HG02610 (cell line): ENCODE data around the gene RASA3.
"Not testable (repeated sequence)": the region's sequence is repeated elsewhere in the genome, so short reads cannot be mapped to it uniquely, and the experiment has no call there.

Experiments
- ATAC-seq: cut with Tn5 transposase; IDR thresholded peaks from one replicate; pipeline ENCODE4 v1.9.1; 2021; ENCODE audit warnings: mild to moderate bottlenecking, moderate library complexity; ENCODE audit not compliant: unreplicated experiment

Gene RASA3, protein sequence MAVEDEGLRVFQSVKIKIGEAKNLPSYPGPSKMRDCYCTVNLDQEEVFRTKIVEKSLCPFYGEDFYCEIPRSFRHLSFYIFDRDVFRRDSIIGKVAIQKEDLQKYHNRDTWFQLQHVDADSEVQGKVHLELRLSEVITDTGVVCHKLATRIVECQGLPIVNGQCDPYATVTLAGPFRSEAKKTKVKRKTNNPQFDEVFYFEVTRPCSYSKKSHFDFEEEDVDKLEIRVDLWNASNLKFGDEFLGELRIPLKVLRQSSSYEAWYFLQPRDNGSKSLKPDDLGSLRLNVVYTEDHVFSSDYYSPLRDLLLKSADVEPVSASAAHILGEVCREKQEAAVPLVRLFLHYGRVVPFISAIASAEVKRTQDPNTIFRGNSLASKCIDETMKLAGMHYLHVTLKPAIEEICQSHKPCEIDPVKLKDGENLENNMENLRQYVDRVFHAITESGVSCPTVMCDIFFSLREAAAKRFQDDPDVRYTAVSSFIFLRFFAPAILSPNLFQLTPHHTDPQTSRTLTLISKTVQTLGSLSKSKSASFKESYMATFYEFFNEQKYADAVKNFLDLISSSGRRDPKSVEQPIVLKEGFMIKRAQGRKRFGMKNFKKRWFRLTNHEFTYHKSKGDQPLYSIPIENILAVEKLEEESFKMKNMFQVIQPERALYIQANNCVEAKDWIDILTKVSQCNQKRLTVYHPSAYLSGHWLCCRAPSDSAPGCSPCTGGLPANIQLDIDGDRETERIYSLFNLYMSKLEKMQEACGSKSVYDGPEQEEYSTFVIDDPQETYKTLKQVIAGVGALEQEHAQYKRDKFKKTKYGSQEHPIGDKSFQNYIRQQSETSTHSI

DNA sequence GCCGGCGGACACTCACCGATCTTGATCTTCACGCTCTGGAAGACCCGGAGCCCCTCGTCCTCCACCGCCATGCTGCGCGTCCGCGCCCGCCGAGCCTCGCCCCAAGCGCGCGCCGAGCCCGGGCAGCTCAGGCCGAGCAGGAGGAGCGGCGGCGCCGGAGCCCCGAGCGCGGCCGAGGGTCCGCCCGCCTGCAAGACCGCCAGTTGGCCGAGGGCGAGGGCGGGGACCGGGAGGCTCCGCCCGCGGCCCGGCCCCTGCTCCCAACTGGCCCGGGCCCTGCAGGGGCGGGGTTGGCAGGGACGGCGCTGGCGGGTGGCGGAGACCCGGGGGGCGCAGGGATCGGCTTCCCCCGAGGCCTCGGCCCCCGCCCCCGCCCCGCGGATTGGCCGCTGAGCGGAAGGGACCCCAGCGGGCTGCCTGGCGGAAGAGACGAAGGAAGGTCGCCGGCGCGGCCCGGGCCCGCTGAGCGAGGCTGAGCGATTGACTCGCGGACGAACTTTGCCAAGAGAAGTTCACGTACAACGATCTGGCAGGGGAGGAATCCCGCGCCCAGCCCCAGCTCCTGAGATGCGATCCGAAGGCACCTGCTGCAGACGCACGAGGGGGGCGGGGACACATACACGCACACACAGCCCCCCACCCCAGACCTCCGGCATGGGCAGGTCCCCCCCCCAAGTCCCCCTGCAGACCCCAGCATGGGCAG lies at the start of gene RASA3:
Gene RASA3, minus strand, starts transcription at position 205 of the 703 bp plus-strand sequence. Its CDS starts 134 bp downstream, at position 71.
- ATAC-seq = peak; percentile 64

- ATAC-seq = no peak
Observed at GRCh38 chr13:114179087-114179658, 46.8 kb upstream of the RASA3 start, which contains the start of gene CFAP97D2. Gene CFAP97D2 (plus strand): TSS chr13:114179257. CDS start chr13:114179331, 74 bp downstream.

DNA sequence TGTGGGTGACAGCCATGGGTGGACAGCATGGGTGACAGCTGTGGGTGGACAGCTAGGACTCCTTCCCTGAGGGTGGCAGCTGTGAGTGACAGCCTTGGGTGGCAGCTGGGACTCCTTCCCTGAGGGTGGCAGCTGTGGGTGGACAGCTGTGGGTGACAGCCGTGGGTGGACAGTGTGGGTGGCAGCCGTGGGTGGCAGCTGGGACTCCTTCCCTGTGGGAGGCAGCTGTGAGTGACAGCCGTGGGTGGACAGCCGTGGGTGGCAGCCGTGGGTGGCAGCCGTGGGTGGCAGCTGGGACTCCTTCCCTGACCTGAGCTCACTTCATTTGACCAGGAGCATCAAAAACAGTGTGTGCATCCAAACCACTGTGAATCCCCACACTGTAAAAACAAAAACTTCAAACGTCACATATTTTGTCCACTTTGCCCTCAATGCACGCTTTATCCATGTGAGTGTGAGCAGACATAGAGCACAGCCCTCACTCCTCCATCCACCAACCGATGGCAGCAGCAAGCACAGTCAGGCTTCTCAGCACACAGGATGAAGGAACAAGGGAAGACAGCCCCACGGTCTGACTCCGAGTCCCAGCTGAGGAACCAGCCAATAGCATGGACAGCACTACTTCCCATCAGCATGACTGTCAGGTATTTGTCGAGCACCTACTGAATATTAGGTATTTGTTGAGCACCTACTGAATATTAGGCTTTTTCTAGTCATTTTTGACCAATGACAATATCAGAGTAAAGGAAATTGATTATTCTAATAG lies 45.0 kb upstream of the RASA3 start:
- ATAC-seq = no peak

DNA sequence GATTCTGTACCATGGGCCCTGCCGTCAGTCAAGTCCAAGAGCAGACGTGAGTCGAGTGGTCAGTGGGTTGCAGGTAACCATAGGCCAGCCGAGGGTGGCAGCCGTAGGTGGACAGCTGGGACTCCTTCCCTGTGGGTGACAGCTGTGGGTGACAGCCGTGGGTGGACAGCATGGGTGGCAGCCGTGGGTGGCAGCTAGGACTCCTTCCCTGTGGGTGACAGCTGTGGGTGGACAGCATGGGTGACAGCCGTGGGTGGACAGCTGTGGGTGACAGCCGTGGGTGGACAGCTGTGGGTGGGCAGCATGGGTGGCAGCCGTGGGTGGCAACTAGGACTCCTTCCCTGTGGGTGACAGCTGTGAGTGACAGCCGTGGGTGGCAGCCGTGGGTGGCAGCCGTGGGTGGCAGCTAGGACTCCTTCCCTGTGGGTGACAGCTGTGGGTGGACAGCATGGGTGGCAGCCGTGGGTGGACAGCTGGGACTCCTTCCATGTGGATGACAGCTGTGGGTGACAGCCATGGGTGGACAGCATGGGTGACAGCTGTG lies 44.0 kb upstream of the RASA3 start:
- not testable (repeated sequence) for ATAC-seq

GRCh38 chr13:114174529-114174961 lies 42.1 kb upstream of the RASA3 start:
- no peak for ATAC-seq

DNA sequence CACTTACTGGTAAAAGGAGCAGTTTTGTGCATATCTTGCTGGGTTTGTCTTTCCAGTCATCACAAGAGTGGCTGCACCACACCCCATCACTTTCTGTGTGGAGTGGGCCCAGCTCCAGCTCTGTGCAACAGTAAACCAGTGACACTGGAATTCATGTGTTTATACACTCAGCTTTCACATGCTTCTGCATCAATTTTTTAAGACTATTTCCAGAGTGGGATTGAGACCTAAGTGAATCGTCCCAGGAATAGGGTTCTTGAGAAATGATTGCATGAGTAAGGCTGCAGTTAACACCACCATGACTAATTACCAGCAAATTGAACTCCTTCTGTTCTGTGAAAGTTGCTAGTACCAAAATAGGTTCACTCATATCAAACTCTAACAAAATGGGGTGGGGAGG lies 41.3 kb upstream of the RASA3 start:
- ATAC-seq = no peak

GRCh38 chr13:114173272-114173671 lies 40.8 kb upstream of the RASA3 start:
- ATAC-seq = no peak

GRCh38 chr13:114167885-114168284 lies 35.5 kb upstream of the RASA3 start:
- no peak for ATAC-seq

GRCh38 chr13:114167426-114167825 lies 35.0 kb upstream of the RASA3 start:
- no peak for ATAC-seq

DNA sequence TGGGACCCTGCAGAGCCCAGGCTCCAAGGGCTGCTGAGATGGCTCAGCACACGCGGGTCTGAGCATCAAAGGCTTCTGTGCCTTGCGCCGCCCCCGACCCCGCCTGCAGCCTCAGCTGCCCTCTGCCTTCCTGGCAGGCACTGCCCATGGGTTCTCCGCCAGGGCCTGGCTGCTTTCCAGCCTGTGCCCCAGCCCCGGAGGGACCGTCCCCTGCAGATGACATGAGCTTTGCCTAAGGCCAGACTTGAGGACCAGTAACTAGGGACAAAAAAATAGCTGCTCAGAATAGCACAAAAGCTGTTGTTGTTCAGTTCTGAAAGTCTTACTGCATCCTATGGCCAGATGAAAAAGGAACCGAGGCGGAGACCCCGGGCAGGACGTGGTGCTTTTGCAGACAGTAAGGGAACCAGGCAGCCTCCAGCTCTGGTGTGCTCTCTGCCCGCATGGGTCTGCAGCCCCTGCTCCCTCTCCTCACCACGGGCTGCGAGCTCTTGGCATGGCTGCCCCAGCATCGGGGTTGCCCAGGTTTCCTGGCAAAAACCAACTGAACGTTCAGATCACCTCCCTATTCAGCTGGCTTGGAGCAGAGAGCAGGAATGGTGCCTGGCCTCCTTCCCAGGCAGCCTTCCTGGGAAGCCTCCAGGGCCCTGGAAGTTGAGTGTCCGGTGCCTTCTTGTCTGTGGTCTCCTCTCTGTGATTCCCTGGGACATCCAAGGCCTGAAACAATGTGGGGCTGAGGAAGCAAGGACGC lies 34.1 kb upstream of the RASA3 start:
- no peak for ATAC-seq

- no peak for ATAC-seq
Observed at GRCh38 chr13:114164681-114165429, 32.4 kb upstream of the RASA3 start.

DNA sequence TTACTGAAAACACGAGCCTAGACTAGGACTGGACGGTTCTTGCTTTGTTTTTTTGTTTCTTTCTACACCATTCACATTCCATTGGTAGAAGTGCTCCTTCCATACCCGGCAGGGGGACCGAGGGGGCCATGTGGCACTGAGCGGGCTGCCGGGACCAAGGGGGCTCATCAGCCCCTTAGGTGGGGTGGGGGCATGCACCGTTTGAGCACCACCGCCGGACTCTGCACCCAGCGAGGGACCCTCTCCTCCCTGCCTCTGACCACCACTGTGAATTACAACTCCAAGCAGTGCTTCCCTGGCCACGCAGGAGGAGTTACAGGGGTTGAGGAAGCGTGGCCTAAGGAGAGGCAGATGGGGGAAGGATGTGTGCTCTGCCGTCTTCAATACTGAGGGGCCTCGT lies 31.6 kb upstream of the RASA3 start:
- ATAC-seq = no peak

DNA sequence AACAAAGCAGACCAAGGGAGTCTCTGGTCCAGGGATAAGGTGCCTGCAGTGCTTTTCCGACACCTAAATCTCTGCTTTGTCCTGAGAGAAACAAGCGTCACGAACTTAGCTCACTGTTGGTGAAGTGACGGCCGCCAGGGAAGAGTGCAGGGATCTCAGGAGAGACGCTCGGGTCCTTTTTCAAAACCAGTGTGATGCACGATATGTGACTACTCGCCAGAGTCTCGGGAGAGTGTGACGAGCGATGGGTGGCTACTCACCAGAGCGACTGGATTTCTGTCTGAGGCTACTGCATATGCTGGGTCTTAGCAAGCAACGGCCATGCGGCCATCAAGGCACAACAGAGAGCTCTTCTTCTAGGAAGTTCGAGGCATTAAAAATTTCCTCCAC lies 30.1 kb upstream of the RASA3 start:
- ATAC-seq = no peak

- no peak for ATAC-seq
Observed at GRCh38 chr13:114161644-114162532, 29.5 kb upstream of the RASA3 start.

DNA sequence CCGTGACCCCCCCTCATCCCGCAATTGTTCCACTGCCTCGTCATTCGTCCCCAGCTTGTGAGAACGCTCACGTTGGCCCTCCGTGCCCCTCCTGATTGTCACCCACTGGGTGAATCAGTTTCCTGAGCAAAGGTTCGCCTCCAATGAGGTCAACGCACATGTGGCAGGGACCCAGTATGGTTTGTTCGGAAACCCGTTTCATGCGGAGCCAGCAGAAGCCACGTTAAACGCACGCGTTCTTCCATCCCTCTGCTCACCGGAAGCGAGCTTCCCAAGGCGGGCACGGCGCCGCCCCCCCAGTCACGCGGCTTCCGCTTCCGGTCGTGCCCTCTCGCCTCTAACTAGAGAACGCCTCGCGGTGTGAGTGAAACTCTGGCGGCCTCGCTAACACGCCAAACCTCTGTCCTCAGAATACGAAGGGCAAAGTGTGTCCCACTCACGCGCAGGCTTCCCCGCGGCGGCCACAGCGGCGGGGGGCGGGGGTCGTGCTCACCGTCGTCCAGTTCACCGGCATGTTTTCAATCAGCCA lies 28.7 kb upstream of the RASA3 start:
- ATAC-seq = no peak

DNA sequence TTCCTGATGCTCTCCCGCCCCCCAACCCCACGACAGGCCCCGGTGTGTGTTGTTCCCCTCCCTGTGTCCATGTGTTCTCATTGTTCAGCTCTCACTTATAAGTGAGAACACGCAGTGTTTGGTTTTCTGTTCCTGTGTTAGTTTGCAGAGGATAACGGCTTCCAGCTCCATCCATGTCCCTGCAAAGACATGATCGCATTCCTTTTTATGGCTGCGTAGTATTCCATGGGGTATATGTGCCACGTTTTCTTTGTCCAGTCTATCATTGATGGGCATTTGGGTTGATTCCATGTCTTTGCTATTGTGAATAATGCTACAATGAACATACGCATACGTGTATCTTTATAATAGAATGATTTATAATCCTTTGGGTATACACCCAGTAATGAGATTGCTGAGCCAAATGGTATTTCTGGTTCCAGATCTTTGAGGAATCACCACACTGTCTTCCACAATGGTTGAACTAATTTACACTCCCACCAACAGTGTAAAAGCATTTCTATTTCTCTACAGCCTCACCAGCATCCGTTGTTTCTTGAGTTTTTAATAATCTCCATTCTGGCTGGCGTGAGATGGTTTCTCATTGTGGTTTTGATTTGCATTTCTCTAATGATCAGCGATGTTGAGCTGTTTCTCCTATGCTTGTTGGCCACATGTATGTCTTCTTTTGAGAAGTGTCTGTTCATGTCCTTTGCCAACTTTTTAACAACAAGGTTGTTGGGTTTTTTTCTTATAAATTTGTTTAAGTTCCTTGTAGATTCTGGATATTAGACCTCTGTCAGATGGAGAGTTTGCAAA lies 26.6 kb upstream of the RASA3 start:
- not testable (repeated sequence) for ATAC-seq
